ENCODE results near the gene SERPINB10.

SERPINB10 gene

GRCh38 chr18:63909870-63910269 lies 2.1 kb downstream of the SERPINB10 start:
- TF ChIP-seq CTCF (IDR thresholded peaks at IDR 0.05; ENCODE audit: borderline replicate concordance, extremely low read depth, low read length, poor library complexity, severe bottlenecking) (no peak), EZH2 (IDR thresholded peaks at IDR 0.05; ENCODE audit: borderline replicate concordance, low read depth, low read length, severe bottlenecking) (no peak)
- no peak for ATAC-seq (ENCODE audit: insufficient read depth, low read depth)
- H3K27me3 ChIP-seq (ENCODE audit: insufficient read depth, low read length, poor library complexity): no peaks in the 10 kb centered on the region

GRCh38 chr18:63917817-63918216 lies 10.1 kb downstream of the SERPINB10 start:
- Histone ChIP-seq H3K36me3 (ENCODE audit: insufficient read depth, low read length) (no peaks in the 10 kb centered on the region), H3K4me2 (ENCODE audit: insufficient read depth, low read length) (no peak overlapping the region), H4K20me1 (ENCODE audit: insufficient read depth, low read length) (no peaks in the 10 kb centered on the region), H3K79me2 (ENCODE audit: insufficient read depth, low read length) (no peaks in the 10 kb centered on the region), H3K27ac (ENCODE audit: low read length) (no peak overlapping the region), H2AFZ (ENCODE audit: low read depth, low read length) (no peak overlapping the region), H3K4me3 (ENCODE audit: low read depth in 1 of 2, low read length in 2 of 2) (no peak overlapping the region), H3K4me1 (ENCODE audit: insufficient read depth, low read length) (no peaks in the 10 kb centered on the region), H3K27me3 (ENCODE audit: insufficient read depth, low read length, poor library complexity) (no peaks in the 10 kb centered on the region), H3K9ac (ENCODE audit: low read depth, low read length) (no peak overlapping the region), H3K9me3 (ENCODE audit: insufficient read depth, low read length, severe bottlenecking) (no peaks in the 10 kb centered on the region)
- TF ChIP-seq CTCF (IDR thresholded peaks at IDR 0.05; ENCODE audit: borderline replicate concordance, extremely low read depth, low read length, poor library complexity, severe bottlenecking) (no peak), EZH2 (IDR thresholded peaks at IDR 0.05; ENCODE audit: borderline replicate concordance, low read depth, low read length, severe bottlenecking) (no peak)
- ATAC-seq (ENCODE audit: insufficient read depth, low read depth): no peak
- DNase-seq: no peak

More at GRCh38 chr18:63909870-63910269, 2.1 kb downstream of the SERPINB10 start:
- Histone ChIP-seq H3K4me2 (ENCODE audit: insufficient read depth, low read length) (no peak overlapping the region), H2AFZ (ENCODE audit: low read depth, low read length) (no peak overlapping the region), H3K9me3 (ENCODE audit: insufficient read depth, low read length, severe bottlenecking) (peaks cover 5% of the 10 kb centered on the region), H4K20me1 (ENCODE audit: insufficient read depth, low read length) (no peaks in the 10 kb centered on the region), H3K9ac (ENCODE audit: low read depth, low read length) (no peak overlapping the region), H3K4me3 (ENCODE audit: low read depth in 1 of 2, low read length in 2 of 2) (no peak overlapping the region), H3K79me2 (ENCODE audit: insufficient read depth, low read length) (no peaks in the 10 kb centered on the region), H3K27ac (ENCODE audit: low read length) (no peak overlapping the region), H3K36me3 (ENCODE audit: insufficient read depth, low read length) (no peaks in the 10 kb centered on the region), H3K4me1 (ENCODE audit: insufficient read depth, low read length) (no peaks in the 10 kb centered on the region)
- DNase-seq: no peak

- no peak for DNase-seq
- no peaks in the 10 kb centered on the region for H3K27me3 ChIP-seq (ENCODE audit: insufficient read depth, low read length, poor library complexity)
- TF ChIP-seq CTCF (IDR thresholded peaks at IDR 0.05; ENCODE audit: borderline replicate concordance, extremely low read depth, low read length, poor library complexity, severe bottlenecking): no peak
- no peak for TF ChIP-seq EZH2 (IDR thresholded peaks at IDR 0.05; ENCODE audit: borderline replicate concordance, low read depth, low read length, severe bottlenecking)
- no peak overlapping the region for H2AFZ ChIP-seq (ENCODE audit: low read depth, low read length)
- no peak overlapping the region for H3K27ac ChIP-seq (ENCODE audit: low read length)
- no peaks in the 10 kb centered on the region for H3K36me3 ChIP-seq (ENCODE audit: insufficient read depth, low read length)
- no peaks in the 10 kb centered on the region for H4K20me1 ChIP-seq (ENCODE audit: insufficient read depth, low read length)
- no peaks in the 10 kb centered on the region for H3K79me2 ChIP-seq (ENCODE audit: insufficient read depth, low read length)
- H3K9me3 ChIP-seq (ENCODE audit: insufficient read depth, low read length, severe bottlenecking): no peaks in the 10 kb centered on the region
- H3K9ac ChIP-seq (ENCODE audit: low read depth, low read length): no peak overlapping the region
- H3K4me3 ChIP-seq (ENCODE audit: low read depth in 1 of 2, low read length in 2 of 2): no peak overlapping the region
- ATAC-seq (ENCODE audit: insufficient read depth, low read depth): no peak
- no peak overlapping the region for H3K4me2 ChIP-seq (ENCODE audit: insufficient read depth, low read length)
- no peaks in the 10 kb centered on the region for H3K4me1 ChIP-seq (ENCODE audit: insufficient read depth, low read length)
Observed at GRCh38 chr18:63922049-63922448, 14.3 kb downstream of the SERPINB10 start.

GRCh38 chr18:63924551-63924950 lies 16.8 kb downstream of the SERPINB10 start:
- Histone ChIP-seq H3K9me3 (ENCODE audit: insufficient read depth, low read length, severe bottlenecking) (no peaks in the 10 kb centered on the region), H3K79me2 (ENCODE audit: insufficient read depth, low read length) (no peaks in the 10 kb centered on the region), H3K9ac (ENCODE audit: low read depth, low read length) (no peak overlapping the region), H3K27me3 (ENCODE audit: insufficient read depth, low read length, poor library complexity) (no peaks in the 10 kb centered on the region), H3K4me3 (ENCODE audit: low read depth in 1 of 2, low read length in 2 of 2) (no peak overlapping the region), H3K27ac (ENCODE audit: low read length) (no peak overlapping the region), H3K4me2 (ENCODE audit: insufficient read depth, low read length) (no peak overlapping the region), H3K4me1 (ENCODE audit: insufficient read depth, low read length) (no peaks in the 10 kb centered on the region), H3K36me3 (ENCODE audit: insufficient read depth, low read length) (no peaks in the 10 kb centered on the region), H4K20me1 (ENCODE audit: insufficient read depth, low read length) (no peaks in the 10 kb centered on the region), H2AFZ (ENCODE audit: low read depth, low read length) (no peak overlapping the region)
- DNase-seq (no peak), ATAC-seq (ENCODE audit: insufficient read depth, low read depth) (no peak)
- TF ChIP-seq CTCF (IDR thresholded peaks at IDR 0.05; ENCODE audit: borderline replicate concordance, extremely low read depth, low read length, poor library complexity, severe bottlenecking) (no peak), EZH2 (IDR thresholded peaks at IDR 0.05; ENCODE audit: borderline replicate concordance, low read depth, low read length, severe bottlenecking) (no peak)
